Measurements from ENCODE around the gene ATF5. TPM values are rescaled to one million over a fixed set of nuclear protein-coding genes. Genes with fewer than 3 reads are reported as not detected.

The ATF5 gene
- total and polyA plus RNA-seq, 2 donors (not counting 1 experiment from before 2014, with no cell fraction given): 7.4 to 7.9 TPM

DNA sequence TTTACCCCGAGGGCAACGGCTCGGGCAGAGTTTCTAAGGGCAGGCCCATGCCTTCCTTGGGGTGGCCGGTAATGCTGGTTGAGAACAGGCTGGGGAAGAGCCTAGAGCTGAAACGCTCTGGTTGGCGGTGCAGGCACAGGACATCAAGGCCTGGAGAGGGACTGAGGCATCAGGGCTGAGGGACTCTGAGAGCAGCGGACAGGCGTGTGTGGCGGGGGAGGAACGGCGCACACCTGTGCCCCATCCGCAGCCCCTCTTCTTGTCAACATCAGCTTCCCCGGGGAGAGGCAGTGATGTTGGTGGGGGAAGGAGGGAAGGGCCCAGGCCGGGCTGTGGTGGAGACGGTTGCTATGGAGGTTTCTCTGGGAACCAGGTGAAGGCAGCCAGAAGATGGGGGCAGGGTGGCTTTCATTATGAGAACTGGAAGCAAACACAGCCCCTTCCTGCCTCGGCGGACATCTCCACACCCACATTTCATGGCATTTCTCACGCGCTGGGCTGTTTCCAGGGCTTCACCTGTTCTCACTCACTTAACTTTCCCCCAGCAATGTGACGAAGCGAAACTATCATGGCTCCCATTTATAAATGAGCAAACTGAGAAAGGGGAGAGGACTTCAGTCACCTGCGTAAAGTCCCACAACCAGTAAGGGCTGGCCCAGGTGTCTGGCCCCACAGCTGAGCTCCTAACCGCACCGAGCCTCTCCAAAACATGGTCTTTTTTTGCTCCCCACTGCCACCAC is 8.2 kb upstream of the ATF5 start:
- H3K9ac ChIP-seq (ENCODE audit: insufficient read depth, low read length): no peak overlapping the region
- H3K36me3 ChIP-seq (ENCODE audit: control insufficient read depth, insufficient read depth, low read length): peaks cover 20% of the 10 kb centered on the region
- no peak for TF ChIP-seq EZH2 (IDR thresholded peaks at IDR 0.05; ENCODE audit: low read length, missing control alignments)
- TF ChIP-seq, protein P1, sequence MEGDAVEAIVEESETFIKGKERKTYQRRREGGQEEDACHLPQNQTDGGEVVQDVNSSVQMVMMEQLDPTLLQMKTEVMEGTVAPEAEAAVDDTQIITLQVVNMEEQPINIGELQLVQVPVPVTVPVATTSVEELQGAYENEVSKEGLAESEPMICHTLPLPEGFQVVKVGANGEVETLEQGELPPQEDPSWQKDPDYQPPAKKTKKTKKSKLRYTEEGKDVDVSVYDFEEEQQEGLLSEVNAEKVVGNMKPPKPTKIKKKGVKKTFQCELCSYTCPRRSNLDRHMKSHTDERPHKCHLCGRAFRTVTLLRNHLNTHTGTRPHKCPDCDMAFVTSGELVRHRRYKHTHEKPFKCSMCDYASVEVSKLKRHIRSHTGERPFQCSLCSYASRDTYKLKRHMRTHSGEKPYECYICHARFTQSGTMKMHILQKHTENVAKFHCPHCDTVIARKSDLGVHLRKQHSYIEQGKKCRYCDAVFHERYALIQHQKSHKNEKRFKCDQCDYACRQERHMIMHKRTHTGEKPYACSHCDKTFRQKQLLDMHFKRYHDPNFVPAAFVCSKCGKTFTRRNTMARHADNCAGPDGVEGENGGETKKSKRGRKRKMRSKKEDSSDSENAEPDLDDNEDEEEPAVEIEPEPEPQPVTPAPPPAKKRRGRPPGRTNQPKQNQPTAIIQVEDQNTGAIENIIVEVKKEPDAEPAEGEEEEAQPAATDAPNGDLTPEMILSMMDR (conservative IDR thresholded peaks at IDR 0.05 in 1 of 2, IDR thresholded peaks at IDR 0.05 in 1 of 2; ENCODE audit: low read depth in 1 of 2, low read length in 2 of 2): no peak
- no peaks in the 10 kb centered on the region for H4K20me1 ChIP-seq (ENCODE audit: control insufficient read depth, extremely low read depth, insufficient read depth, low read length)
- H3K4me3 ChIP-seq (replicated peaks in 1 of 4; ENCODE audit: control extremely low read depth in 1 of 4, insufficient read depth in 1 of 4, low read depth in 3 of 4, low read length in 4 of 4): no peak overlapping the region
- peaks cover 82% of the 10 kb centered on the region for H3K79me2 ChIP-seq (ENCODE audit: control insufficient read depth, insufficient read depth, low read length)
- no peaks in the 10 kb centered on the region for H3K9me3 ChIP-seq (ENCODE audit: control insufficient read depth, insufficient read depth, low read depth, low read length)
- H3K27ac ChIP-seq (ENCODE audit: insufficient read depth, low read length): no peak overlapping the region
- DNase-seq (ENCODE audit: low read depth in 2 of 2): no peak
- H3K4me1 ChIP-seq (ENCODE audit: control insufficient read depth, extremely low read depth, insufficient read depth, low read length): peaks cover 7% of the 10 kb centered on the region
- no peak overlapping the region for H2AFZ ChIP-seq (ENCODE audit: low read length)
- no peak overlapping the region for H3K4me2 ChIP-seq (ENCODE audit: extremely low read depth, insufficient read depth, low read length)
- no peaks in the 10 kb centered on the region for H3K27me3 ChIP-seq (ENCODE audit: control insufficient read depth, insufficient read depth, low read length)

DNA sequence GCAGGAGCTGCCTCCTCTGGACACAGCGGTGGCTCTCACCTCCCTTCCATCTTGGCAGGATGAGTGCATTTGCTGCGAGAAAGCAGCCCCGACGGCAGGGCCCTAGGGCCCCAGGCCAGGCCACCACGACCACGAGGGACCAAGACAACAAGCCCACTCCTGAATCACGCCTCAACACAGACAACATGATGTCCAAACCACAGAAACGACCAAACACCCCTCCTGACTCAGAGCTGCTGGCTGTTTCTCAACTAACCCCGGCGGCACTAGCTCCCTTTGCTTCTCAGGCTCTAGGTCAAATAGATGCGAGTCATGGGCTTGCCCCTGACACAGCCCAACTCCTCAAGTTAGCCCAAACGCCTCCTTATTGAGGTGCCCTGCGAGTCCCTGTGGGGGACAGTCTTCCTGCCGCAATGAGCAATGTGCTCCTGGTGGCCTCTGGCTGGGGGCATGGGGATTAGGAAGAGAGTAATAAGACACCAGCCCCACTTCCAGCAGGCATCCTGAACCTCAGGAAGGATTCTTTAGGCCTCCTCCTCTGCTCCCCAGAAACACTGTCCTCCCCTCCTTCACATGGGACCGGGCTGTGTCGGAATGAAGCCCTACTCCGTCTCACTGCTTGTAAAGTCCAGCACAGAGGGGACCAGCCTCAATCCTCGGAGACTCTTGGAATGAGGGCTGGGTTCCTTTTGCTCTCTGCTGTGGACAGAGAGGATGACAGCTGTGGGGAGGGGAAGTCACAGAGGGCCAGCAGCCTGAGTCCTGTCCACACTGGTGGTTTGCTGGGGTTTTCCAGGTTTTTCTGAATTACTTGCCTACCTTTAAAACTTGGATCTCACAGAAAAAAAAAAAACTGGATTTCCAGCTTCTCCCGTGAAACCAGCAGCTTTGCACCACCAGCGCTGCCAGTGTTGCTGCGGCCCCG is 6.9 kb upstream of the ATF5 start:
- Histone ChIP-seq H3K4me1 (ENCODE audit: control insufficient read depth, extremely low read depth, insufficient read depth, low read length) (peaks cover 7% of the 10 kb centered on the region), H3K36me3 (ENCODE audit: control insufficient read depth, insufficient read depth, low read length) (peaks cover 24% of the 10 kb centered on the region), H3K79me2 (ENCODE audit: control insufficient read depth, insufficient read depth, low read length) (peaks cover 87% of the 10 kb centered on the region), H3K9me3 (ENCODE audit: control insufficient read depth, insufficient read depth, low read depth, low read length) (no peaks in the 10 kb centered on the region), H3K4me2 (ENCODE audit: extremely low read depth, insufficient read depth, low read length) (peak overlapping the region; percentile 7), H3K9ac (ENCODE audit: insufficient read depth, low read length) (no peak overlapping the region), H3K27ac (ENCODE audit: insufficient read depth, low read length) (peak overlapping the region; percentile 56), H2AFZ (ENCODE audit: low read length) (no peak overlapping the region), H4K20me1 (ENCODE audit: control insufficient read depth, extremely low read depth, insufficient read depth, low read length) (no peaks in the 10 kb centered on the region), H3K4me3 (replicated peaks in 1 of 4; ENCODE audit: control extremely low read depth in 1 of 4, insufficient read depth in 1 of 4, low read depth in 3 of 4, low read length in 4 of 4) (no peak overlapping the region), H3K27me3 (ENCODE audit: control insufficient read depth, insufficient read depth, low read length) (no peaks in the 10 kb centered on the region)
- peak; percentile 60 to 61 for DNase-seq (ENCODE audit: low read depth in 2 of 2)
- no peak for TF ChIP-seq EZH2 (IDR thresholded peaks at IDR 0.05; ENCODE audit: low read length, missing control alignments)
- TF ChIP-seq, protein P1 (conservative IDR thresholded peaks at IDR 0.05 in 1 of 2, IDR thresholded peaks at IDR 0.05 in 1 of 2; ENCODE audit: low read depth in 1 of 2, low read length in 2 of 2): no peak

All from fibroblast of lung (primary cell).